ENCODE measurements around the gene TMEM132A.

- TF ChIP-seq ATF2 (CRISPR knock-in tag; IDR thresholded peaks at IDR 0.05) (no peak), SP2 (IDR thresholded peaks at IDR 0.05; ENCODE audit: extremely low read depth, low read depth, low read length, poor library complexity, severe bottlenecking) (no peak), KDM2B (CRISPR knock-in tag; IDR thresholded peaks at IDR 0.05) (no peak), ZKSCAN1 (IDR thresholded peaks at IDR 0.05; ENCODE audit: low read depth, low read length) (no peak)
- TF ChIP-seq, protein P1, sequence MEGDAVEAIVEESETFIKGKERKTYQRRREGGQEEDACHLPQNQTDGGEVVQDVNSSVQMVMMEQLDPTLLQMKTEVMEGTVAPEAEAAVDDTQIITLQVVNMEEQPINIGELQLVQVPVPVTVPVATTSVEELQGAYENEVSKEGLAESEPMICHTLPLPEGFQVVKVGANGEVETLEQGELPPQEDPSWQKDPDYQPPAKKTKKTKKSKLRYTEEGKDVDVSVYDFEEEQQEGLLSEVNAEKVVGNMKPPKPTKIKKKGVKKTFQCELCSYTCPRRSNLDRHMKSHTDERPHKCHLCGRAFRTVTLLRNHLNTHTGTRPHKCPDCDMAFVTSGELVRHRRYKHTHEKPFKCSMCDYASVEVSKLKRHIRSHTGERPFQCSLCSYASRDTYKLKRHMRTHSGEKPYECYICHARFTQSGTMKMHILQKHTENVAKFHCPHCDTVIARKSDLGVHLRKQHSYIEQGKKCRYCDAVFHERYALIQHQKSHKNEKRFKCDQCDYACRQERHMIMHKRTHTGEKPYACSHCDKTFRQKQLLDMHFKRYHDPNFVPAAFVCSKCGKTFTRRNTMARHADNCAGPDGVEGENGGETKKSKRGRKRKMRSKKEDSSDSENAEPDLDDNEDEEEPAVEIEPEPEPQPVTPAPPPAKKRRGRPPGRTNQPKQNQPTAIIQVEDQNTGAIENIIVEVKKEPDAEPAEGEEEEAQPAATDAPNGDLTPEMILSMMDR (IDR thresholded peaks at IDR 0.05 in 2 of 3, conservative IDR thresholded peaks at IDR 0.05 in 1 of 3; ENCODE audit: insufficient read depth in 2 of 3, low read depth in 1 of 3, low read length in 3 of 3) = no peak
- TF ChIP-seq, protein P2, sequence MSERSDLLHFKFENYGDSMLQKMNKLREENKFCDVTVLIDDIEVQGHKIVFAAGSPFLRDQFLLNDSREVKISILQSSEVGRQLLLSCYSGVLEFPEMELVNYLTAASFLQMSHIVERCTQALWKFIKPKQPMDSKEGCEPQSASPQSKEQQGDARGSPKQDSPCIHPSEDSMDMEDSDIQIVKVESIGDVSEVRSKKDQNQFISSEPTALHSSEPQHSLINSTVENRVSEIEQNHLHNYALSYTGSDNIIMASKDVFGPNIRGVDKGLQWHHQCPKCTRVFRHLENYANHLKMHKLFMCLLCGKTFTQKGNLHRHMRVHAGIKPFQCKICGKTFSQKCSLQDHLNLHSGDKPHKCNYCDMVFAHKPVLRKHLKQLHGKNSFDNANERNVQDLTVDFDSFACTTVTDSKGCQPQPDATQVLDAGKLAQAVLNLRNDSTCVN (CRISPR knock-in tag; IDR thresholded peaks at IDR 0.05) = no peak
Observed at GRCh38 chr11:60937144-60937527, 12.9 kb downstream of the TMEM132A start.
